Right lobe of liver (tissue), 6 donors: Measurements from ENCODE around the gene SORL1-AS1.

Source experiments
- ATAC-seq, 4 donors: fragments of 200-7000 bp; cut with Tn5 transposase; one replicate each; pipeline ENCODE4 v1.9.1; 2020; ENCODE audit warnings: mild to moderate bottlenecking in 4 of 4, moderate library complexity in 4 of 4
- DNase-seq, 3 donors: peaks; one replicate each; pipeline ENCODE4 v3.0.0-alpha.2; 2020
- H3K27ac ChIP-seq, 3 donors: fragments of 200-600 bp; one replicate each; pipeline ENCODE4 v1.8.0; 2022
- H3K27me3 ChIP-seq, 2 donors: fragments of 200-600 bp; one replicate each; pipeline ENCODE4 v1.8.0; 2022
- H3K36me3 ChIP-seq, 4 donors: fragments of 200-600 bp; sonication (generic) in 1 of 4; one replicate each; pipeline versions ENCODE4 v1.5.1 to v1.8.0; 2017 to 2022; ENCODE audit warnings: control low read depth in 1 of 4
- H3K4me1 ChIP-seq, 4 donors: fragments of 200-600 bp; sonication (generic) in 1 of 4; one replicate each; pipeline versions ENCODE4 v1.5.1 to v1.8.0; 2017 to 2022; ENCODE audit warnings: control low read depth in 1 of 4
- H3K4me3 ChIP-seq, 3 donors: fragments of 200-600 bp; one replicate each; pipeline ENCODE4 v1.8.0; 2022
- H3K9me3 ChIP-seq, 4 donors: fragments of 200-600 bp; sonication (generic) in 1 of 4; one replicate each; pipeline versions ENCODE4 v1.5.1 to v1.8.0; 2017 to 2022; ENCODE audit warnings: control low read depth in 1 of 4
- CTCF ChIP-seq, 4 donors: fragments of 200-600 bp in 3 of 4; fragments of 450-650 bp in 1 of 4; IDR thresholded peaks; one replicate each; pipeline versions ENCODE4 v1.5.1 to v1.8.0; 2016 to 2022; ENCODE audit warnings: antibody characterized with exemption in 4 of 4, mild to moderate bottlenecking in 2 of 4
- POLR2A ChIP-seq: fragments of 450-650 bp; IDR thresholded peaks from one replicate; pipeline ENCODE4 v1.6.1; 2017; ENCODE audit warnings: antibody characterized with exemption, mild to moderate bottlenecking
- WGBS: methylation state at CpG from one replicate; pipeline ENCODE4 v1.1.6; 2018; ENCODE audit warnings: low coverage, low lambda C conversion rate; ENCODE audit not compliant: insufficient coverage; ENCODE audit errors: missing lambda C conversion rate; 5-methylcytosine and 5-hydroxymethylcytosine counted together
- intact Hi-C, 2 donors: fragments of 100-400 bp; cut with DNase I; formaldehyde crosslinking; loops; one replicate each; pipeline versions ENCODE4 v1.11.2 to v1.14.1; 2022
- donor health status: DM: no; HTN: yes; CAD: no.
- donor health status: DM: no; HTN: no; CAD: no.
- donor health status: DM: no; HTN: no; CAD: no.
- donor health status: DM: no; HTN: yes; CAD: no.
- donor health status: DM: no; HTN: yes; CAD: no.

The SORL1-AS1 gene

DNA sequence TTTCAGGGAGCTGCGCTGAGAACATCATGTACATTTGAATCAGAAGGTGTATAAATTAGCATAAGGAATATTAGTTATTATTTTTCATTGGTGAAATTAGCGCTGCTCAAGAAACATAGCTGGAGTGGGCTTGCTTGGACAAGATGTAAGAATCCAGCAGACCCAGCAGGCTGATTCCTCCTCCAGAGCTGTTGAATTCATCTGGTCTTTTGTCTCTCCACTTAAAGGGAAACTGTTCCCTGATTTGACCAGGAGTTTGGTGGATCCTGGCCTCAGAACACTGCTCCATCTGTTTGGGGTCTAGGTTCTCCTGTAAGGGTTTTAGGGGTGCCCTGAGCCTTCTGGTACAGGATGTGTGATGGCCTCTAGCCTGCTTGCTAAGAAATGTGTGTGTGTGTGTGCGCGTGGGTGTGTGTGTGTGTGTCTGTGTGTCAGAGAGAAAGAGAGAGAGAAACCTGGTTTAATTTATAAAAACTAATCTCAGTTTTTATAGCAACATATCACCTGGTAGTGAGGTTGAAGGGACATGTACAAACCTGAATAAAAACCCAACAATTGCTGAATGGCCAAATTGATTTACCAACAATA lies 9.0 kb downstream of the SORL1-AS1 start:
- no peak for DNase-seq
- WGBS, result 100% methylated on average over 2 of the region's 4 CpGs
- H3K9me3 ChIP-seq, result no peaks in the 10 kb centered on the region
- intact Hi-C loops, result loop anchor here in 1 of 2 donors (10.0 kb wide), 1 partner anchor 119 kb away; no protein-coding TSS in a partner anchor
- TF ChIP-seq CTCF (IDR thresholded peaks at IDR 0.05), result no peak
- no peak for TF ChIP-seq POLR2A
- no peak overlapping the region for H3K27ac ChIP-seq
- H3K36me3 ChIP-seq, result no peaks in the 10 kb centered on the region
- H3K4me3 ChIP-seq, result no peak overlapping the region
- no peak for ATAC-seq
- H3K4me1 ChIP-seq, result peaks cover 0 to 23% (median 0%) of the 10 kb centered on the region in 4 donors
- no peaks in the 10 kb centered on the region for H3K27me3 ChIP-seq

DNA sequence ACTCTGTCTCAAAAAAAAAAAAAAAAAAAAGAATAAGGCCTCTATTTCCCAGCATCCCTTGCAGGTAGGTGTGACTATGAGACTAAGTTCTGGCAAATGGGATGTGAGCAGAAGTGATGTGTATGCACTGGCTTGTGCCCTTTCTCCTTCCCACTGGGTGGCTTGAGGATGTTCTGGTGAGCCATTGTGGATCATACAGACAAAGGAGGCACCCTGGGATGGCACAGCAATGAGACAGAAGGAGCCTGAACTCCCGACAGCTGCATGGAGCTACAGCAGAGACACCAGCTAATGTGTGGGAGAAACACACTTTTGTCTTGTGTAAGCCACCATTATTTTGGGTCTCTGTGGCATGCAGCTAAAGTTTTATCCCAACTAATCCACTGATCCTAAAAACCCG lies 11.2 kb downstream of the SORL1-AS1 start:
- TF ChIP-seq POLR2A (no peak), CTCF (IDR thresholded peaks at IDR 0.05) (no peak)
- H3K27ac ChIP-seq, result no peak overlapping the region
- no peak for ATAC-seq
- DNase-seq, result no peak
- WGBS, result 88% methylated on average over 1 of the region's 2 CpGs
- H3K9me3 ChIP-seq, result no peaks in the 10 kb centered on the region
- no peak overlapping the region for H3K4me3 ChIP-seq
- no peaks in the 10 kb centered on the region for H3K27me3 ChIP-seq
- intact Hi-C loops, result loop anchor here in 1 of 2 donors (10.0 kb wide), 1 partner anchor 117 kb away; no protein-coding TSS in a partner anchor
- peaks cover 0 to 18% (median 0%) of the 10 kb centered on the region in 4 donors for H3K4me1 ChIP-seq
- H3K36me3 ChIP-seq, result no peaks in the 10 kb centered on the region

GRCh38 chr11:121439759-121440158 lies 13.0 kb downstream of the SORL1-AS1 start:
- intact Hi-C loops, result loop anchor here in 1 of 2 donors (10.0 kb wide), 1 partner anchor 115 kb away; no protein-coding TSS in a partner anchor
- Histone ChIP-seq H3K4me3 (no peak overlapping the region), H3K4me1 (peaks cover 0 to 12% (median 0%) of the 10 kb centered on the region in 4 donors), H3K27me3 (no peaks in the 10 kb centered on the region), H3K36me3 (no peaks in the 10 kb centered on the region), H3K9me3 (no peaks in the 10 kb centered on the region), H3K27ac (no peak overlapping the region)
- no peak for DNase-seq
- TF ChIP-seq CTCF (IDR thresholded peaks at IDR 0.05) (no peak), POLR2A (no peak)
- no peak for ATAC-seq

DNA sequence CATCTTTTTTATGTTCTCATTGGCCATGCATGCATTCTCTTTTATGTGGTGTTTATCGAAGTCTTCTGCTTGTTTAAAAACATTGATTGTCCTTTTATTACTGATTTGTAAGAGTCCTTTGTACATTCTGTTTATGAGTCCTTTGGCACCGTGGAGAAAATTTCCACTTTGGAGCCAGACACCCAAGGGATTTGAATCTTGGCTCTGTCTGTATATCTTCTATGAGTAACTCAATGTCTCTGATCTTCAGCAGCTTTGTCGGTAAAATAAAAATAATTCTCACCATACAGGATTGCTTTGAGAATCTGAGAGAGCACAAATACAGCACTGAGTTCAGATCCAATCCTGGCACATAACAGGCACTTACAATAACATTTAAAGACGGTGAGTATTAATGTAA lies 13.4 kb downstream of the SORL1-AS1 start:
- no peak overlapping the region for H3K4me3 ChIP-seq
- H3K27me3 ChIP-seq, result no peaks in the 10 kb centered on the region
- H3K36me3 ChIP-seq, result no peaks in the 10 kb centered on the region
- no peak for TF ChIP-seq POLR2A
- no peak for TF ChIP-seq CTCF (IDR thresholded peaks at IDR 0.05)
- H3K4me1 ChIP-seq, result peaks cover 0 to 12% (median 0%) of the 10 kb centered on the region in 4 donors
- H3K27ac ChIP-seq, result no peak overlapping the region
- WGBS, result 90% methylated on average over 4 of the region's 4 CpGs
- intact Hi-C loops, result no loop called here
- DNase-seq (no peak), ATAC-seq (no peak)
- H3K9me3 ChIP-seq, result no peaks in the 10 kb centered on the region
